Stimulated activated CD8-positive, alpha-beta memory T cell treated with anti-CD3 and anti-CD28 coated beads, Interleukin-7, amount 100 ng/mL, for 24 hours (primary cell): ENCODE data around the gene DNAAF9.
"Not testable (repeated sequence)": the region's sequence is repeated elsewhere in the genome, so short reads cannot be mapped to it uniquely, and the experiment has no call there.

ENCODE experiments used
- DNase-seq: peaks from one replicate; pipeline ENCODE4 v3.0.0-alpha.2; 2020; ENCODE audit warnings: low read depth

DNAAF9 gene

DNA sequence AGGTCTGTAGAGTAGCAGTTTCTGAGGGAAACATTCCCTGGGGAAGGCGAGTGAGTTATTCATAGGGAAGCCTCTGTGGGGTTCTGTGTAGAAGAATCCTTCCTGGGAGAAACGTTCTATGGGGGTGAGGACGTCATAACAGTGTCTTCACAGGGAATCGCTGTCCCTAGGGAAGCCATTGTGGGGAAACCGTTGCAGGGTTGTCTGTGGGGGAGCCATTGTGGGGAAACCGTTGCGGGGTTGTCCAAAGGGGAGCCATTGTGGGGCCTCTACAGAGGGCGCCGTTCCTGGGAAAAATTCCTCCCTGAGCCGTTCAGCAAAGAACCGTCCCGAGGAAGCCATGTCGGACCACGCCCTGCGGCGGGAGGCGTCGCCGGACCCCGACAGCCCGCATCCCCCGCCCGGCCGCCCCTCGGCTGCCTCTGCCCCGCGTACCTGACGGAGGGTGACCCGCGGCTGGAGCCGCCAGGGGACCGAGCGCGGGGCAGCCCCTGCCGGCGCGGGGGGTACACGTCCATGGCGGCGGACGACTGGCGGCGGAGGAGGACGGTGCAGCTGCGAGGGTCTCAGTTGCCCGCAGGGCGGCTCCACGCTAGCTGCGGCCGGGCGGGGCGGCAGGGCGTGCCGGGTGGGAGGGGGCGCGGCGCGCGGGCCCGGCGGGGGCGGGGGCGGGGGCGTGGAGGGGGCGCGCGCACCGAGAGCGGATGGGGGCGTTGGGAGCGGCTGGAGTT is at the start of gene DNAAF9:
TSS of gene DNAAF9 (minus strand) at position 630 of the 731 bp plus-strand sequence. CDS start at position 518, 112 bp downstream.
- DNase-seq = no peak

GRCh38 chr20:3456648-3457047 is 49.2 kb upstream of the DNAAF9 start:
- no peak for DNase-seq

DNA sequence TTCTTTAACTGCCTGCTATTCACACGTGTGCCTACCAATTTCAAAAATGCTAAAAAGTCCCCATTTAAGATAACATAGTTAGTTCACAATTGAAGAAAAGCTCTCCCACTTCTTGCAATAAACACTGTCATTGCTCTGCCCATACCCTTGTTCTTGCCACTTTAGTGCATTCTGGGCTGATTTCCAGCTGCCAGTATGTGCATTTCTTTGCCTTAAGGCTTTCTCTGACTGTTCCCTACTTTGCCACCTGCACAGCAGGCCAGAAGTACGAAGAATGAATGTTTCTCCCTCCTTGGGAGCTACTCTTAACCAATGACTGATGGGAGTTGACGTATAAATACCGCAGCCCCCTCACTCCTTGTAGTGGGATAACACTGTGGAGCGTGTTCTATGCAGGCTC is 47.4 kb upstream of the DNAAF9 start:
- DNase-seq = no peak

DNA sequence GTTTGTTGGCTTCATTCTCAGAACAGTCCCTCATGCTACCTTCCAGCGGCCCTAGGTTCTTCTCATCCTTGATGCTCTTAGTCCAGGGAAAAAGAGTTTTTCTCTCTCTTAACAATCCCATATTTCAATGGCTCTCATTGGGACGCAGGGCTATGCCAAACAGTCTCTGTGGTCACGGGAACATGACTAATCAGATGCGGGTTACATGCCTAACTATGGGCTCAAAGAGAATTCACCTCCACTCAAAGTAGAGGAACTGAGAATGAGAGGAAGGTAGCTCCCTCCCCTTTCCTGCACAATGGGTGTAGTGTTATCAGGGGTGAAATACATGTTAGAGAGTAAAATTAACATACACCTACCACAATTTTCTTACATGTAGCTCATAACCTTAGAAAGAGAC is 45.2 kb upstream of the DNAAF9 start:
- no peak for DNase-seq

DNA sequence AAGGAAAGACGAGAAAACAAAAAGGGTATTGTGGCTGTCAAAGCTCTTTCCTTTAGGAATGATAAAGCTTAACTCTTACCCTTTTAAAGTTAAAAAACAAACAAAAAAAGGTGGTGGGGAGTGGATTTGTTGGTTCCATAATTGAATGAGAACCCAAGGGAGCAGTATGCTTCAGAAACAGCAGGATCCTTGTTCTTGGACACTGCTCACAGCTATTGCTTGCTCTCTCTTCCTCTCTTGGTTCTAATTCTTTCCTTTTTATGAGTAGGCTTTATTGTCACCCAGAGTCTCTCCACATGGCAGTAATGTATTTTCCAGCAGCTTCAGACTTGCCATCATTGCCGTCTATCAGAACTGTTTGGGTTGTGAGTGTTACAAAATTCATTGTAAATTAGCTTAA is 44.7 kb upstream of the DNAAF9 start:
- no peak for DNase-seq

GRCh38 chr20:3449319-3449718 is 41.9 kb upstream of the DNAAF9 start:
- DNase-seq = no peak

GRCh38 chr20:3447321-3447720 is 39.9 kb upstream of the DNAAF9 start:
- DNase-seq = no peak

GRCh38 chr20:3446779-3447178 is 39.3 kb upstream of the DNAAF9 start:
- DNase-seq = no peak

DNA sequence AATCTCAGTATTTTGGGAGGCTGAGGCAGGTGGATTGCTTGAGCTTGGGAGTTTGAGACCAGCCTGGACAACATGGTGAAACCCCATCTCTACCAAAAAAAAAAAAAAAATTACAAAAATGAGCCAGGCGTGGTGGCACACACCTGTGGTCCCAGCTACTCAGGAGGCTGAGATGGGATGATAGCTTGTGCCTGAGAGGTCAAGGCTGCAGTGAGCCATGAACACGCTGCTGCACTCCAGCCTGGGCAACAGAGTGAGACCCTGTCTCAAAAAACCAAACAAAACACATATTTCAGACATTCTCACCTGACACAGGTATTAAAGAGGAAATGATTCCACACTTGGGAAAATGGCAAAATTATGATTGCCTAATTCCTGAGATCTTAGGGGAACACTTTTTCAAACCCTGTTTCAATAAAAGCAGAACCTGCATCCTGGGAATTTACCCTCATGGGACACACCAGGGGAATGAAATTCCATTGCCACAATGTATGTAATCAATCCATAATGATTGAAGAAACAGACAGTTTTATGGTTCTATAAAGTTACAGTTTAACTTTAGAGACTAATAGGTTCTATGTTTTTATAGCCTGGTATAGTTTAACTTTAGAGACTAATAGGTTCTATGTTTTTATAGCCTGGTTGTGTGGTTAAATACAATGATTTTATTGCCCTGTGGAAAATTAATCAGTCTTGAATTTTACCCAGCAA is 29.6 kb upstream of the DNAAF9 start:
- no peak for DNase-seq

- no peak for DNase-seq
These were observed 26.8 kb upstream of the DNAAF9 start for GRCh38 chr20:3434232-3434631.

DNA sequence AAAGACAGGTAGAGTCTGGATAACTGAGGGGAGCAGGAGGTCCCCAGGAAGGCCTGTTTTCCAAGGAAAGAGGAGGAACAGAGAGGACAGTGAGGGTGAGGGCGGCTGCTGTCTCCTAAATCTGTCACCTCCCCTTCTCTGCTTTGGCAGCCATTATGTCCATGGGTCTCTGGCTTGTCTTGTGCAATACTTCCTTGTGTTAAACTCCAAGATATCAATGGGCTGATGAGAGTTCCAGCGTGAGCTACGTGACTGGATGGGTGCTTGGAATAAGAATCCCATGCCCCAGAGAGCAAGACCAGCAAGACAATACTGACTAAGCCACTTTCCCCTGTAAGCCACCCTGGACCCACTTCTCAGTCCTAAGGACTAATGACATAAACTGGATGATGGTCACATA is 26.3 kb upstream of the DNAAF9 start:
- DNase-seq = no peak

GRCh38 chr20:3432844-3433243 is 25.4 kb upstream of the DNAAF9 start:
- no peak for DNase-seq

GRCh38 chr20:3431109-3431508 is 23.6 kb upstream of the DNAAF9 start:
- no peak for DNase-seq

DNA sequence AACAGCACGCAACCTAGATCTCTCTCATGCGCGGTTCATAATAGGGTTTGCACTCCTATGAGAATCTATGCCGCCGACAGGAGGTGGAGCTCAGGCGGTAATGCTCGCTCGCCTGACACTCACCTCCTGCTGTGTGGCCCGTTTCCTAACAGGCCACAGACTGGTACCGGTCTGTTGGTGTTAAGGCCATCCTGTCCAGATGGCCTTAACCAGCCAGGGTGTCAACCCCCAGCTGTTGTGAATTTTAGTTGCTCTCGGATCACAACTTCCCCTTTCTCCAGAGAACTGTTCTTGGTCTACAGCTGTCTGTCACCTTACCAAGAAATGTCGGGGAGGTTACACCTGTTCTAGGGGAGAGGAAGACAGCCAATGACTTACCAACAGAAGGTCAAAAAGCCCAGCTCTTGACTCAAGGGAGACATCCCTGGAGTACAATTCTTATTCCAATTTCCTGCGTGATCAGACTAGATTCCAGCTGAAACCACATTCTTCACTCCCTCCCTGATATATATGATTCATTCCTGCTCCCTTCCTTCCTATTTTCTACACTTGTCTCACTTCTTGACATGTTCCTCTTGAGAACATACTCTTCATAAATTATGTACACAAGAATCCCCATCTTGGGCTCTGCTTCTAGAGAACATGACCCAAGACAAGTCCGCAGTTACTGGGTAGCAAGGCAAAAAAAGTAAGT is 23.1 kb upstream of the DNAAF9 start:
- DNase-seq = no peak

DNA sequence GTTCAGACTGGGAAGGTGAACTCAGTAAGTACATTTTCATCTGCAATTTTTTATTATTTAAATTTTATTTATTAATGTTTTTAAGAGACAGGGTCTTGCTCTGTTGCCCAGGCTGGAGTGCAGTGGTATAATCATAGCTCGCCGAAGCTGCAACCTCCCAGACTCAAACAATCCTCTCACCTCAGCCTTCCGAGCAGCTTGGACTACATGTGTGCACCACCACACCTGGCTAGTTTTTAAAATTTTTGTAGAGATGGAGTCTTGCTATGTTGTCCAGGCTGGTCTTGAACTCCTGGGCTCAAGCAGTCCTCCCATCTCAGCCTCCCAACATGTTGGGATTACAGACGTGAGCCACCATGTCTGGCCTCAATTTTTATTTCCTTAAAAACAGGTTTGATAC is 19.3 kb upstream of the DNAAF9 start:
- not testable (repeated sequence) for DNase-seq

DNA sequence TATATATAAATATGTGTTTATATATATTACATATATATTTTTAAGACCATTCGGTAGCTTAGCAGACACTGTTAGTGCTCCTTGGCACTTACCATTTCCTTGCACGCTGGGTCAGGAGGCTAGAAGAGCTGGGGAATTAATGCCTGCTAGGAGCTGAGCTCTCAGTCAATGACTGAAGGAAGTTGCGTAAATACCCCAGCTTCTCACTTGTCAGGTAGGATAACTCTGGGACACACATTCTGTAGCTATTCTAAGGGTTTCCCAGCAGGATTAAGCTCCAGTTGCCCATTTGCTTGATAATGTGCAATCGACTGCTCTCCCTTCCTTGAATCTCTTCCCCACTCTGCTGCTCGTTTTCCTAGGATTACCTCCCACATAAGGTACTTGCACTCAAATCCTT is 15.7 kb upstream of the DNAAF9 start:
- no peak for DNase-seq

DNA sequence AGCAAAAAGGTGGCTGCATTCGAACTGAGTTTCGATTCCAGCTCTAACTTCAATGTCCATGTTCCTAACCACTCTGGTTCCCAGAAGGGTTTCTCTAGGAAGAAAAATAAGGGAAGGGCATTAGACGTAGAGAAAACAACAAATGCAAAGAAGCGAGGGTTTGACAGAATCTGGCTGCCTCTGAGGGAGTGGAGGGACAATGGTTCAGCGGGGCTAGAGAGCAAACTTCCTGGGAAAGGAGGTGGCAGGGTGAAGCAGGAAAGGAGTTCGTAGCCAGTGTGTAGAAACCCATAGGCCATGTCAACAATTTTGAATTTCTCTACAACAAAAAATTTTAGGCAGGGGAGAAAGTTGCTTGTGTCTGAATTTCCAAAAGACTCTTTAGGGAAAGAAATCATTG is 14.5 kb upstream of the DNAAF9 start:
- no peak for DNase-seq

DNA sequence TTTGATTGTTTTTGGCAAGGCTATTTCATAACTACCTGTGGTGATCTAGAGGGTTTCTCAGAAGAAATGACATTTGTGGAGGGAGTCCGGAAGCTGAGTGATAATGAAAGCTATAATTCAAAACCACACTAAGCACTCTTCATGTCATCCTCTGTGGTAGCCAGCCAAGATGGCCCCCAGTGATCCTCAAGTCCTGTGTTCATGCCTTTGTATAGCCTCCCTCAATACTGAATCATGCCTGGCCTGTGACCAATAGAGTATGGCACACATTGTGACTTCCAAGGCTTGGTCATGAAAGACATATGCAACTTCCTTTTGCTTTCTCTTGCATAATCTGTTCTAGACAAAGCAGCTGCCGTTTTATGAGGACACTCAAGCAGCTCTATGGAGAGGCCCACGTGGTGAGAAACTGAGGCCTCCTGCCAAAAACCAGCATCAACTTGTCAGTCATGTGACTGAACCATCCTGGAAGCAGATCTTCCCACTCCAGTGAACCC is 12.8 kb upstream of the DNAAF9 start:
- DNase-seq = no peak

DNA sequence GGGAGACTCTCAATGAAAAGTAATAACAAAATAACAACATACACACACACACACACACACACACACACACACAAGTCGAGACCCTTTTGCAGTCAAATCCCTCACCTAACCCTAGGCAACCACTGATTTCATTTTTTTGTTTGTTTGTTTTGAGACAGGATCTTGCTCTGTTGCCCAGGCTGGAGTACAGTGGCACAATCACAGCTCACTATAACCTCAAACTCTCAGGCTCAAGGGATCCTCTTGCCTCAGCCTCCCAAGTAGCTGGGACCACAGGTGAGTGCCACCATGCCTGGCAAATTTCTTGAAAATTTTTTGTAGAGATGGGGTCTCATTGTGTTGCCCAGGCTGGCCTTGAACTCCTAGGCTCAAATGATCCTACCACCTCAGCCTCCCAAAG is 10.7 kb upstream of the DNAAF9 start:
- not testable (repeated sequence) for DNase-seq

DNA sequence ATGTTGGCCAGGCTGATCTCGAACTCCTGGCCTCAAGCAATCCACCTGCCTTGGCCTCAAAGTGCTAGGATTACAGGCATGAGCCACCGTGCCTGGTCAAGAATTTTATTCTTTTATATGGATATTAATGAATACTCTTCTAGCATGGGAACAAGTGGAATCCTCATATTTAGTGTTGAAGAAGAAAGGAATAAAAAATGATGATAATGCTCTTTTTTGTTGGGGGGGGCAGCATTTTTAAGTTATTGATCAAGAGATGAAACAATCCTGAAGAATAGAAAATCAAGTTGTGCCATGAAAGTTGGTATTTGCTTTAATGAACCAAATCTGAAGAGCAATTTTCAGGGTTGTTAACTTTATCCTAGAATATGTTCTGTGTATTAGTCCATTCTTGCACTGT is 6.7 kb upstream of the DNAAF9 start:
- DNase-seq = no peak

DNA sequence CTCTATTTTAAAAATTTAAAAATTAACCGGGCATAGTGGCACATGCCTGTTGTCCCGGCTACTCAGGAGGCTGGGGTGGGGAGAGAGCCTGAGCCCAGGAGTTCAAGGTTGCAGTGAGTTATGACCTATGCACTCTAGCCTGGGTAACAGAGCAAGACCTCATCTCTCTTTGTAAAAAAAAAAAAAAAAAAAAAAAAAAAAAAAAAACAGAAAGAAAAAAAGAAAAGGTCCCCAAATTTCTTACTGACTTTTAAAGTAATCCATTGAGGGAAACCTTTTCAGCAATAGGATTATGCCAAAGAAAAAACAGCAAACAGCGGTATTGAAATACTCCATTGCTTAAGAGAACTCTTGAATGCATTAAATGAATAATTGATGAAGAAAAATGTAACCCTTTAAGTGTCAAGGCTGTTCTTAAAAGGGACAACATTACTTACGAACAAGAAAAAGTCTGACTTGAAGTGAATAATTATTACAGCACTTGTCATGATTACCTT is 6.0 kb upstream of the DNAAF9 start:
- no peak for DNase-seq

DNA sequence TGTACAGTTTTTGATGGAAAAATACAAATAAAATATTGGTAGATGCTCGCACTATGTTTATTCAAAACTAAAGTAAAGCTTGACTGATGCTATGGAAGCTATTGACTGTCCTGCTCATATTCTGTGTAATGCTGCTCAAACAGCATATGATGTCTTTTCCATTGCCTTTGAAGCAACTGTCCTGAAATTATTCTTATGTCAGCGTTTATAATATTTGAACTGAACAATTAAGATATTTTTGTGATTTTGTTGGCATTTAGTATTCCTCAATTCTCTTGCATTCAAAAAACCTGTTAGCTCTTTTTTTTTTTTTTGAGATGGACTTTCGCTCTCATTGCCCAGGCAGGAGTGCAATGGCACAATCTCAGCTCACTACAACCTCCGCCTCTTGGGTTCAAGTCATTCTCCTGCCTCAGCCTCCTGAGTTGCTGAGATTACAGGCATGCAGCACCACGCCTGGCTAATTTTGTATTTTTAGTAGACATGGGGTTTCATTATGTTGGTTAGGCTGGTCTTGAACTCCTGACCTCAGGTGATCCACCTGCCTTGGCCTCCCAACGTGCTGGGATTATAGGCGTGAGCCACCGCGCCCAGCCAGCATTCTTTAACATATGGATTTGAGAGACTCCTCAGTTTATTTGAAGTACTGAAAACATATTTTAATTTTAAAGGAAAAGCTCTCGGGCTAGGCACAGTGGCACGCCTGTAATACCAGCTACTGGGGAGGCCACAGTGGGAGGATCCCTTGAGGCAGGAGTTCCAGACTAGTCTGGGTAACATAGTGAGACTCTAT is 5.3 kb upstream of the DNAAF9 start:
- no peak for DNase-seq
